HFFc6 (cell line): ENCODE measurements around the gene WDR27. TPM values are rescaled to one million over a fixed set of nuclear protein-coding genes. Genes with fewer than 3 reads are reported as not detected.
A peak's percentile ranks its signal among the peaks of the same experiment; 100 is the strongest.

Source experiments
- DNase-seq: peaks from one replicate; pipeline ENCODE4 v3.0.0-alpha.2; 2018
- H3K27ac Mint-ChIP-seq: 2 replicates; pipeline ENCODE4 v1.8.0; 2020; ENCODE audit warnings: mild to moderate bottlenecking, mixed read lengths
- H3K27me3 Mint-ChIP-seq: 2 replicates; pipeline ENCODE4 v1.8.0; 2021; ENCODE audit warnings: mild to moderate bottlenecking, moderate library complexity, mixed read lengths; ENCODE audit not compliant: insufficient read depth
- H3K36me3 Mint-ChIP-seq: 2 replicates; pipeline ENCODE4 v1.8.0; 2021; ENCODE audit warnings: low read depth, mixed read lengths
- H3K4me1 Mint-ChIP-seq: 2 replicates; pipeline ENCODE4 v1.8.0; 2020; ENCODE audit warnings: low read depth, mixed read lengths
- H3K4me3 Mint-ChIP-seq: 2 replicates; pipeline ENCODE4 v1.8.0; 2020; ENCODE audit warnings: mild to moderate bottlenecking, moderate library complexity, mixed read lengths
- H3K9me3 Mint-ChIP-seq: 2 replicates; pipeline ENCODE4 v1.8.0; 2020; ENCODE audit warnings: mild to moderate bottlenecking, mixed read lengths
- CTCF ChIP-seq: fragments of 200-600 bp; sonication (generic); IDR thresholded peaks from 2 replicates; pipeline ENCODE4 v1.5.0; 2021; ENCODE audit warnings: antibody characterized with exemption, mild to moderate bottlenecking
- total RNA-seq, 6 experiments: library from RNA; stranded (reverse); fragmentation: NEBNext Ultra II Directional; extraction: Animal tissue kit (Norgen Biotek cat#: 25700); gene quantifications; 2 replicates in 1 of 6; 3 replicates in 5 of 6; pipeline ENCODE4 v1.2.3, GENCODE V29; 2021

WDR27 gene
- total RNA-seq, 6 experiments from 2014 or later: 10.0 to 15.8 (median 12.1) TPM

- H3K4me1 Mint-ChIP-seq: peaks cover 19% of the 10 kb centered on the region
- no peaks in the 10 kb centered on the region for H3K9me3 Mint-ChIP-seq
- peak overlapping the region; percentile 50 for H3K27ac Mint-ChIP-seq
- H3K4me3 Mint-ChIP-seq: peak overlapping the region; percentile 53
- peaks cover 5% of the 10 kb centered on the region; the same call in 1 of the 2 replicates for H3K27me3 Mint-ChIP-seq
- peak; percentile 57 for DNase-seq
- TF ChIP-seq CTCF: no peak
- H3K36me3 Mint-ChIP-seq: no peaks in the 10 kb centered on the region
These were observed 130.5 kb downstream of the WDR27 start for GRCh38 chr6:169571123-169571962.

GRCh38 chr6:169568314-169569087, 133.3 kb downstream of the WDR27 start:
- Mint-ChIP-seq H3K9me3 (no peaks in the 10 kb centered on the region), H3K4me3 (no peak overlapping the region), H3K27me3 (no peaks in the 10 kb centered on the region; the same call in 1 of the 2 replicates), H3K27ac (no peak overlapping the region), H3K4me1 (peaks cover 19% of the 10 kb centered on the region), H3K36me3 (no peaks in the 10 kb centered on the region)
- no peak for DNase-seq
- TF ChIP-seq CTCF: no peak

DNA sequence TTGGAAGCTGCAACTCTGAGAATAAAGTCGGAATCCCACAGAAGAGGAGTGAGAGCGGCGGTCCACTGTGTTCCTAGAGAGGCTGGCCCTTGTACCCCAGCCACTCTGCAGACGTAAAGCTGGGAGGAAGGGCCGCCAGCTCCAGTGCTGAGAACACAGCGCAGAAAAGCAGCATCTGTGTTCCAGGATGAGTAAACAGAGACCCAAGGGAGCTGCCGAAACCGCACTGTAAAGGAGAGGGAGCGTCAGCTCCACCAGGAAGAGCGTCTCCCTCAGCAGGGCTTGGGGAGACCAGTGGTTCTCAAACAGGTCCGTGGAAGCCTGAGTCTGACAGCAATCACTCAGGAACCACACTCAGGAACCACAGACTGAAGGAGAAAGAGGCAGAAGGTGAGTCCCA, 134.0 kb downstream of the WDR27 start:
- no peak for DNase-seq
- Mint-ChIP-seq H3K27ac (no peak overlapping the region), H3K4me3 (no peak overlapping the region), H3K27me3 (no peaks in the 10 kb centered on the region; the same call in 1 of the 2 replicates), H3K4me1 (peaks cover 19% of the 10 kb centered on the region), H3K36me3 (no peaks in the 10 kb centered on the region; the same call in 1 of the 2 replicates), H3K9me3 (no peaks in the 10 kb centered on the region; the same call in 1 of the 2 replicates)
- TF ChIP-seq CTCF: no peak

GRCh38 chr6:169566961-169567750, 134.7 kb downstream of the WDR27 start:
- TF ChIP-seq CTCF: no peak
- Mint-ChIP-seq H3K4me3 (no peak overlapping the region), H3K9me3 (no peaks in the 10 kb centered on the region; the same call in 1 of the 2 replicates), H3K4me1 (peaks cover 19% of the 10 kb centered on the region), H3K36me3 (no peaks in the 10 kb centered on the region; the same call in 1 of the 2 replicates), H3K27ac (no peak overlapping the region), H3K27me3 (peaks cover 3% of the 10 kb centered on the region)
- DNase-seq: no peak

GRCh38 chr6:169566319-169566718, 135.5 kb downstream of the WDR27 start:
- DNase-seq: no peak
- Mint-ChIP-seq H3K4me3 (no peak overlapping the region), H3K4me1 (peaks cover 12% of the 10 kb centered on the region), H3K27me3 (peaks cover 3% of the 10 kb centered on the region), H3K9me3 (peaks cover 4% of the 10 kb centered on the region), H3K36me3 (peaks cover 3% of the 10 kb centered on the region; the same call in 1 of the 2 replicates), H3K27ac (no peak overlapping the region)
- TF ChIP-seq CTCF: no peak
